SU-DHL-6 (cell line): ENCODE results near the gene ACVR1C.

Source experiments
- H2AFZ ChIP-seq: fragments of 200-600 bp; sonication (generic); 2 replicates; pipeline ENCODE4 v1.6.1; 2014; ENCODE audit warnings: low read depth, mild to moderate bottlenecking, moderate library complexity, mixed read lengths, antibody characterized with exemption, low read length; ENCODE audit not compliant: severe bottlenecking
- H3F3A ChIP-seq: fragments of 200-600 bp; shearing (Covaris generic); 2 replicates; pipeline ENCODE4 v1.6.0; 2016; ENCODE audit warnings: antibody characterized with exemption, mild to moderate bottlenecking; ENCODE audit not compliant: insufficient read depth
- H3K27ac ChIP-seq: fragments of 200-600 bp; sonication (generic); 2 replicates; pipeline ENCODE4 v1.5.1; 2016; ENCODE audit warnings: low read depth, mild to moderate bottlenecking, low read length, moderate library complexity, mixed read lengths
- H3K27me3 ChIP-seq: fragments of 200-600 bp; sonication (generic), shearing (Covaris generic); 2 replicates; pipeline ENCODE4 v1.6.0; 2014; ENCODE audit warnings: mild to moderate bottlenecking, low read length
- H3K36me3 ChIP-seq: fragments of 200-600 bp; sonication (generic); 2 replicates; pipeline ENCODE4 v1.6.1; 2014; ENCODE audit warnings: mild to moderate bottlenecking, low read length, mixed read lengths
- H3K4me2 ChIP-seq: fragments of 300-600, 200-600 bp; shearing (Covaris generic), sonication (generic); 2 replicates; pipeline ENCODE4 v1.6.0; 2014; ENCODE audit warnings: low read length, low read depth, mild to moderate bottlenecking; ENCODE audit not compliant: poor library complexity, severe bottlenecking
- H3K4me3 ChIP-seq: fragments of 200-600 bp; sonication (generic); 2 replicates; pipeline ENCODE4 v1.5.1; 2014; ENCODE audit warnings: antibody characterized with exemption, low read length, mild to moderate bottlenecking, mixed read lengths; ENCODE audit not compliant: insufficient read depth, poor library complexity, severe bottlenecking
- H3K79me2 ChIP-seq: fragments of 200-600 bp; sonication (generic); 2 replicates; pipeline ENCODE4 v1.6.1; 2014; ENCODE audit warnings: mild to moderate bottlenecking, low read length, moderate library complexity; ENCODE audit not compliant: insufficient read depth
- H3K9ac ChIP-seq: fragments of 200-600 bp; sonication (generic); 2 replicates; pipeline ENCODE4 v1.7.0; 2014; ENCODE audit warnings: mild to moderate bottlenecking, low read length
- H3K9me2 ChIP-seq: fragments of 200-600 bp; sonication (generic); replicated peaks from 2 replicates; pipeline ENCODE4 v1.6.1; 2014; ENCODE audit warnings: low read length; ENCODE audit not compliant: insufficient read depth
- H3K9me3 ChIP-seq: fragments of 200-600 bp; sonication (generic); 2 replicates; pipeline ENCODE4 v1.6.1; 2014; ENCODE audit warnings: low read length, mixed read lengths; ENCODE audit not compliant: insufficient read depth
- H4K20me1 ChIP-seq: fragments of 200-600 bp; sonication (generic); 2 replicates; pipeline ENCODE4 v1.6.1; 2014; ENCODE audit warnings: low read depth, mild to moderate bottlenecking, antibody characterized with exemption, low read length, moderate library complexity, mixed read lengths
- CTCF ChIP-seq: fragments of 200-600 bp; sonication (generic); IDR thresholded peaks from one replicate; pipeline ENCODE4 v1.5.1; 2017; ENCODE audit warnings: antibody characterized with exemption, mild to moderate bottlenecking, low read length, moderate library complexity; ENCODE audit not compliant: insufficient read depth, poor library complexity, severe bottlenecking
- EZH2phosphoT487 ChIP-seq: fragments of 200-600 bp; sonication (generic), shearing (Covaris generic); conservative IDR thresholded peaks from 2 replicates; pipeline ENCODE4 v1.6.1; 2018; ENCODE audit warnings: mild to moderate bottlenecking, antibody characterized with exemption, low read length, moderate library complexity, mixed read lengths

ACVR1C gene

GRCh38 chr2:157596992-157597681 is 31.5 kb downstream of the ACVR1C start:
- Histone ChIP-seq H3K27me3 (no peaks in the 10 kb centered on the region), H3K9me3 (no peaks in the 10 kb centered on the region), H4K20me1 (no peaks in the 10 kb centered on the region), H3K9me2 (no peaks in the 10 kb centered on the region), H2AFZ (no peak overlapping the region), H3K27ac (no peak overlapping the region), H3K36me3 (no peaks in the 10 kb centered on the region), H3K4me3 (no peak overlapping the region), H3F3A (no peaks in the 10 kb centered on the region), H3K79me2 (no peaks in the 10 kb centered on the region), H3K9ac (no peak overlapping the region), H3K4me2 (no peak overlapping the region)
- TF ChIP-seq CTCF, result no peak
- no peak for TF ChIP-seq EZH2phosphoT487

- Histone ChIP-seq H3K79me2 (no peaks in the 10 kb centered on the region), H2AFZ (no peak overlapping the region), H3K36me3 (no peaks in the 10 kb centered on the region), H3K9me2 (no peaks in the 10 kb centered on the region), H3K4me2 (no peak overlapping the region), H3K4me3 (no peak overlapping the region), H3F3A (no peaks in the 10 kb centered on the region), H3K9me3 (no peaks in the 10 kb centered on the region), H3K27me3 (no peaks in the 10 kb centered on the region), H3K27ac (no peak overlapping the region), H4K20me1 (no peaks in the 10 kb centered on the region), H3K9ac (no peak overlapping the region)
- TF ChIP-seq EZH2phosphoT487, result no peak
Measured at GRCh38 chr2:157593411-157593810, 35.3 kb downstream of the ACVR1C start.

DNA sequence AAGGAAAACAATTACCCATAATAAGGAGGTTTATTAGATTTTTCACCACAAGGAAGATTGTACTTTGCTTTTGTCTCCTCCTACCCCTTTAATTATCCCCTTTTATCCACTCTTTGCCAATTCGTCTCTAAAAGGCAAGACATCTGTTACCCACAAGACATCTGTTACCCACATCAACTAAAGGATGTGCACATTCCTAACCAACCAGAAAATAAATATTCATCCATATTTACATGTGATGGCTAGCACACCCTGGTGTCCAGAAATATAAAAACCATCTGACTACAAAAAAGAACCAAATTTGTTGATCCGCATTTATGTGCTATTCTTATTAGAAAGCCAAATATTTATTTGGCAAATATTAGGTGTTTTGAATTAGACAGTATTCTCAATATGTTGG is 35.7 kb downstream of the ACVR1C start:
- no peak overlapping the region for H3K9ac ChIP-seq
- no peaks in the 10 kb centered on the region for H3K79me2 ChIP-seq
- H3K36me3 ChIP-seq, result no peaks in the 10 kb centered on the region
- TF ChIP-seq CTCF (no peak), EZH2phosphoT487 (no peak)
- H3K9me2 ChIP-seq, result no peaks in the 10 kb centered on the region
- no peaks in the 10 kb centered on the region for H4K20me1 ChIP-seq
- H3F3A ChIP-seq, result no peaks in the 10 kb centered on the region
- H3K9me3 ChIP-seq, result no peaks in the 10 kb centered on the region
- no peak overlapping the region for H3K4me3 ChIP-seq
- H3K27ac ChIP-seq, result no peak overlapping the region
- no peaks in the 10 kb centered on the region for H3K27me3 ChIP-seq
- H2AFZ ChIP-seq, result no peak overlapping the region
- H3K4me2 ChIP-seq, result no peak overlapping the region

GRCh38 chr2:157592374-157592773 is 36.3 kb downstream of the ACVR1C start:
- no peak overlapping the region for H3K27ac ChIP-seq
- H3K79me2 ChIP-seq, result no peaks in the 10 kb centered on the region
- no peak for TF ChIP-seq EZH2phosphoT487
- no peak for TF ChIP-seq CTCF
- H3K9me2 ChIP-seq, result no peaks in the 10 kb centered on the region
- no peak overlapping the region for H3K9ac ChIP-seq
- H3K9me3 ChIP-seq, result no peaks in the 10 kb centered on the region
- no peak overlapping the region for H3K4me3 ChIP-seq
- H3K27me3 ChIP-seq, result no peaks in the 10 kb centered on the region
- H3K4me2 ChIP-seq, result no peak overlapping the region
- H3F3A ChIP-seq, result no peaks in the 10 kb centered on the region
- no peaks in the 10 kb centered on the region for H4K20me1 ChIP-seq
- H3K36me3 ChIP-seq, result no peaks in the 10 kb centered on the region
- H2AFZ ChIP-seq, result no peak overlapping the region
